Stimulated activated memory B cell treated with anti-CD40 and anti-IgM and Interleukin-4, amounts not matched to agents 10 μg/mL and 1 μg/mL and 100 μg/mL, for 72 hours (primary cell): ENCODE data around the gene STYK1.
"Not testable (repeated sequence)": the region's sequence is repeated elsewhere in the genome, so short reads cannot be mapped to it uniquely, and the experiment has no call there.

Experiments
- ATAC-seq: fragments of 150-1000 bp; cut with Tn5 transposase; 2 replicates; pipeline ENCODE4 v1.10.0; 2021
- H3K27ac Mint-ChIP-seq: one replicate; pipeline ENCODE4 v1.8.0; 2022; ENCODE audit warnings: mild to moderate bottlenecking, mixed read lengths
- H3K27me3 Mint-ChIP-seq: one replicate; pipeline ENCODE4 v1.8.0; 2022; ENCODE audit warnings: mixed read lengths
- H3K36me3 Mint-ChIP-seq: one replicate; pipeline ENCODE4 v1.8.0; 2022; ENCODE audit warnings: mixed read lengths
- H3K4me1 Mint-ChIP-seq: one replicate; pipeline ENCODE4 v1.8.0; 2022; ENCODE audit warnings: mixed read lengths
- H3K4me3 Mint-ChIP-seq: one replicate; pipeline ENCODE4 v1.8.0; 2022; ENCODE audit warnings: mild to moderate bottlenecking, moderate library complexity, mixed read lengths
- H3K9me3 Mint-ChIP-seq: one replicate; pipeline ENCODE4 v1.8.0; 2022; ENCODE audit warnings: mixed read lengths

Gene STYK1

GRCh38 chr12:10618338-10618987, 55.4 kb downstream of the STYK1 start:
- no peaks in the 10 kb centered on the region for H3K4me1 Mint-ChIP-seq
- H3K9me3 Mint-ChIP-seq = no peaks in the 10 kb centered on the region
- H3K27me3 Mint-ChIP-seq = peaks cover 42% of the 10 kb centered on the region
- no peak overlapping the region for H3K27ac Mint-ChIP-seq
- no peaks in the 10 kb centered on the region for H3K36me3 Mint-ChIP-seq
- no peak for ATAC-seq
- no peak overlapping the region for H3K4me3 Mint-ChIP-seq

GRCh38 chr12:10617863-10618262, 56.0 kb downstream of the STYK1 start:
- Mint-ChIP-seq H3K4me3 (no peak overlapping the region), H3K27me3 (peaks cover 38% of the 10 kb centered on the region), H3K9me3 (no peaks in the 10 kb centered on the region), H3K4me1 (peaks cover 3% of the 10 kb centered on the region), H3K27ac (no peak overlapping the region), H3K36me3 (no peaks in the 10 kb centered on the region)
- no peak for ATAC-seq

GRCh38 chr12:10615532-10615931, 58.3 kb downstream of the STYK1 start:
- no peaks in the 10 kb centered on the region for H3K9me3 Mint-ChIP-seq
- ATAC-seq = no peak
- H3K27ac Mint-ChIP-seq = no peak overlapping the region
- H3K36me3 Mint-ChIP-seq = no peaks in the 10 kb centered on the region
- no peak overlapping the region for H3K4me3 Mint-ChIP-seq
- H3K4me1 Mint-ChIP-seq = peaks cover 18% of the 10 kb centered on the region
- H3K27me3 Mint-ChIP-seq = peaks cover 15% of the 10 kb centered on the region

- peaks cover 13% of the 10 kb centered on the region for H3K36me3 Mint-ChIP-seq
- peaks cover 18% of the 10 kb centered on the region for H3K4me1 Mint-ChIP-seq
- peak overlapping the region; percentile 98 for H3K27ac Mint-ChIP-seq
- H3K27me3 Mint-ChIP-seq = no peaks in the 10 kb centered on the region
- no peak for ATAC-seq
- peak overlapping the region; percentile 96 for H3K4me3 Mint-ChIP-seq
- H3K9me3 Mint-ChIP-seq = no peaks in the 10 kb centered on the region
Measured at GRCh38 chr12:10614056-10614370, 59.8 kb downstream of the STYK1 start.

DNA sequence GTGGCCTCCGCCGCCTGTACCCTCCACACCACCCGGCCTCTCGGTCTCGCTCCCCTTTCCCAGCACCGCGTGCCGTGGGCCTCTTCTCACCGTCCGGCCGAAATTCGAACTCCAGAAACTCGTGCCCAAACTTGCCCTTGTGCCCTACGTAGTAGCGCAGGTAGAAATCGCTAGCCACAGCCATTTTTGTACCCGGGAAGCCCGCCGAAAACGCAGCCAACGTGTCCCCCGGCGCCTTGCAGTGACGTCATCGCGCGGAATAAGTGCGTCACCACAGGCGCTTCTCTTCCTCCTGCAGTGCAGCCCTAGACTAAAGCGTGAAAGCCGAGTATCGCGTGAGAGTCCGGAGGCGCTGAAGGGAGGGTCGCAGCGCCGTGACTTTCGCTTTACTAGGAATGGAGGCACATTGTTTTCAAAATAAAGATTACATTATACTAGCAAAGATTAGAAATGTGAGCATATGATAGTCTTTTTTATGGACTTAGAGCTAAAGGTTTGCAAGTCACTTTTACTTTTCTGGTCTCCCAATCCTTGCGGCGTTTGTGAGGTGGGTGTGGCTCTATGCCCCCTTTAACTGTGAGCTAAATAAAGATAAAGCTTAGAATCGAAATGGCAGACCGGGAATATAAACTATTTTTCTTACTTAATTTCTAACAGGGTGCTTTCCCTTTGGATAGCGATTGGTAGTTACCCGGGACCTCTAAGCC, 60.4 kb downstream of the STYK1 start, which contains the start of gene MAGOHB:
TSS of gene MAGOHB (minus strand) at position 261 of the 707 bp plus-strand sequence. CDS start at position 184, 77 bp downstream.
- Mint-ChIP-seq H3K4me1 (peaks cover 18% of the 10 kb centered on the region), H3K9me3 (no peaks in the 10 kb centered on the region), H3K4me3 (peak within 1 kb of the TSS; percentile 96), H3K27me3 (no peaks in the 10 kb centered on the region), H3K36me3 (peaks cover 18% of the 10 kb centered on the region), H3K27ac (peak within 1 kb of the TSS; percentile 98)
- ATAC-seq = peak; percentile 99

GRCh38 chr12:10612984-10613348, 60.9 kb downstream of the STYK1 start:
- Mint-ChIP-seq H3K4me3 (peak overlapping the region; percentile 96), H3K27ac (peak overlapping the region; percentile 98), H3K9me3 (no peaks in the 10 kb centered on the region), H3K4me1 (peaks cover 18% of the 10 kb centered on the region), H3K27me3 (no peaks in the 10 kb centered on the region), H3K36me3 (peaks cover 23% of the 10 kb centered on the region)
- ATAC-seq = no peak

GRCh38 chr12:10612110-10612509, 61.7 kb downstream of the STYK1 start:
- no peak for ATAC-seq
- Mint-ChIP-seq H3K27me3 (no peaks in the 10 kb centered on the region), H3K4me3 (peak overlapping the region; percentile 96), H3K36me3 (peaks cover 27% of the 10 kb centered on the region), H3K9me3 (no peaks in the 10 kb centered on the region), H3K27ac (peak overlapping the region; percentile 98), H3K4me1 (peaks cover 18% of the 10 kb centered on the region)

GRCh38 chr12:10611258-10611657, 62.6 kb downstream of the STYK1 start:
- Mint-ChIP-seq H3K4me1 (peaks cover 18% of the 10 kb centered on the region), H3K36me3 (peaks cover 30% of the 10 kb centered on the region)
- not testable (repeated sequence) for H3K27ac Mint-ChIP-seq, ATAC-seq, H3K9me3 Mint-ChIP-seq, H3K4me3 Mint-ChIP-seq, H3K27me3 Mint-ChIP-seq

GRCh38 chr12:10610188-10610587, 63.7 kb downstream of the STYK1 start:
- H3K27me3 Mint-ChIP-seq = no peaks in the 10 kb centered on the region
- H3K9me3 Mint-ChIP-seq = no peaks in the 10 kb centered on the region
- H3K4me3 Mint-ChIP-seq = no peak overlapping the region
- H3K27ac Mint-ChIP-seq = no peak overlapping the region
- peaks cover 30% of the 10 kb centered on the region for H3K36me3 Mint-ChIP-seq
- ATAC-seq = no peak
- H3K4me1 Mint-ChIP-seq = peaks cover 18% of the 10 kb centered on the region

GRCh38 chr12:10607885-10608458, 65.9 kb downstream of the STYK1 start:
- Mint-ChIP-seq H3K36me3 (peaks cover 46% of the 10 kb centered on the region), H3K9me3 (no peaks in the 10 kb centered on the region), H3K27me3 (no peaks in the 10 kb centered on the region), H3K4me3 (no peak overlapping the region), H3K4me1 (peaks cover 15% of the 10 kb centered on the region), H3K27ac (no peak overlapping the region)
- no peak for ATAC-seq

- H3K9me3 Mint-ChIP-seq = no peaks in the 10 kb centered on the region
- H3K4me3 Mint-ChIP-seq = no peak overlapping the region
- H3K36me3 Mint-ChIP-seq = peaks cover 36% of the 10 kb centered on the region
- no peaks in the 10 kb centered on the region for H3K4me1 Mint-ChIP-seq
- no peak overlapping the region for H3K27ac Mint-ChIP-seq
- no peak for ATAC-seq
- no peaks in the 10 kb centered on the region for H3K27me3 Mint-ChIP-seq
Measured at GRCh38 chr12:10601860-10602259, 72.0 kb downstream of the STYK1 start.

- Mint-ChIP-seq H3K9me3 (no peaks in the 10 kb centered on the region), H3K27ac (no peak overlapping the region)
Measured at GRCh38 chr12:10600988-10601387, 72.9 kb downstream of the STYK1 start.

DNA sequence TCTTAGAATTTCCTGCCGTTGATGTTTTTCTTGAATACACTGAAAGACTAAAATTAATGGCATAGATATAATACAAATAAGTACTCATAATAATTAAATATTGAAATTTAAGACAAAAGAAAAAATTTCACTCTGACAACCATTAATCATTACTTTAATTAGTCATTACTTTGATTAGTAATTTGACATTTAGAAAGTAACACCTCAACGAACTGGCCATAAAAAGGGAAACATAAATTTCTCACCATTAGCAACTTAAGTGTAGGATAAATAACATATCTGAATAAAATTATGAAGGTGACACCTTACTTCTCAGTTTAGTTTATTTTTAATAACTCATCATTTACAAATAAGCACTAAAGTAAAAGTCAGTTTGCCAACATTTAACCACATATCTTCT, 78.0 kb downstream of the STYK1 start:
- H3K4me3 Mint-ChIP-seq = no peak overlapping the region
- no peak for ATAC-seq
- no peak overlapping the region for H3K27ac Mint-ChIP-seq
- H3K4me1 Mint-ChIP-seq = no peaks in the 10 kb centered on the region
- H3K27me3 Mint-ChIP-seq = no peaks in the 10 kb centered on the region
- H3K9me3 Mint-ChIP-seq = no peaks in the 10 kb centered on the region
- H3K36me3 Mint-ChIP-seq = peaks cover 32% of the 10 kb centered on the region

More at GRCh38 chr12:10600988-10601387, 72.9 kb downstream of the STYK1 start:
- Mint-ChIP-seq H3K36me3 (peaks cover 41% of the 10 kb centered on the region), H3K27me3 (no peaks in the 10 kb centered on the region), H3K4me1 (no peaks in the 10 kb centered on the region), H3K4me3 (no peak overlapping the region)
- ATAC-seq = no peak

DNA sequence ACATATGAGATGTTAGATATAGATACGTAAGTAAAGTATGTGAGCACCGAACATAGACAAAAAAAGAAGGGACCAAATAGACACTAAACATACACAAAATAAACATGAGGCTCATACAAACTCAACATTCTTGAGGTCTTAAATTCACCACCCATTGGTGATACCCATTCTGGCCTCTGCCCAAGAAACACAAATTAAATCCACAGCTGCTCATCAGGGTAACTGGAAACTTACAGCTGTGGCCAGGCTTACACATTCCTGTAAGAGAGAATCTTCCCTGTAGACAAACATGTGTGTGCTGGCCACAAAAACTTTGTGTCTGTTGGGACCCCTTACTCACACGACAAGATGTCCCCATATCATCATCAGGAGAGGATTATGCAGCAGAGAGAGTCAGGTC, 82.9 kb downstream of the STYK1 start:
- Mint-ChIP-seq H3K27ac (no peak overlapping the region), H3K4me1 (no peaks in the 10 kb centered on the region), H3K36me3 (peaks cover 37% of the 10 kb centered on the region)

GRCh38 chr12:10584415-10584814, 89.4 kb downstream of the STYK1 start:
- Mint-ChIP-seq H3K4me3 (no peak overlapping the region), H3K36me3 (peaks cover 45% of the 10 kb centered on the region), H3K27me3 (no peaks in the 10 kb centered on the region), H3K27ac (no peak overlapping the region), H3K4me1 (no peaks in the 10 kb centered on the region), H3K9me3 (no peaks in the 10 kb centered on the region)
- no peak for ATAC-seq

More for the DNA sequence above, 82.9 kb downstream of the STYK1 start:
- Mint-ChIP-seq H3K27me3 (no peaks in the 10 kb centered on the region), H3K9me3 (no peaks in the 10 kb centered on the region), H3K4me3 (no peak overlapping the region)
- ATAC-seq = no peak

- Mint-ChIP-seq H3K4me3 (no peak overlapping the region), H3K4me1 (no peaks in the 10 kb centered on the region)
- no peak for ATAC-seq
Measured at GRCh38 chr12:10582704-10583103, 91.1 kb downstream of the STYK1 start.

More at GRCh38 chr12:10582704-10583103, 91.1 kb downstream of the STYK1 start:
- H3K9me3 Mint-ChIP-seq = no peaks in the 10 kb centered on the region
- H3K27me3 Mint-ChIP-seq = no peaks in the 10 kb centered on the region
- no peak overlapping the region for H3K27ac Mint-ChIP-seq
- H3K36me3 Mint-ChIP-seq = peaks cover 34% of the 10 kb centered on the region
